Glomerular visceral epithelial cell (primary cell): ENCODE data around the gene ARMS2.

ENCODE experiments used
- DNase-seq: peaks from one replicate; pipeline ENCODE4 v3.0.0-alpha.2; 2016; ENCODE audit errors: extremely low spot score

Gene ARMS2

GRCh38 chr10:122454603-122455080 is at the start of gene ARMS2:
ARMS2 (plus strand) TSS chr10:122454653; CDS start chr10:122454728, 75 bp downstream.
- DNase-seq, result no peak

GRCh38 chr10:122407375-122408125 is 46.9 kb upstream of the ARMS2 start:
- no peak for DNase-seq

GRCh38 chr10:122413327-122413726 is 41.1 kb upstream of the ARMS2 start:
- DNase-seq, result no peak

GRCh38 chr10:122417667-122418066 is 36.8 kb upstream of the ARMS2 start:
- DNase-seq, result no peak

- no peak for DNase-seq
Measured at GRCh38 chr10:122419016-122419415, 35.4 kb upstream of the ARMS2 start.

- DNase-seq, result no peak
Measured at GRCh38 chr10:122419876-122420623, 34.4 kb upstream of the ARMS2 start.

GRCh38 chr10:122420624-122421007 is 33.8 kb upstream of the ARMS2 start:
- DNase-seq, result no peak

GRCh38 chr10:122421054-122421625 is 33.3 kb upstream of the ARMS2 start:
- no peak for DNase-seq

- no peak for DNase-seq
Measured at GRCh38 chr10:122421742-122422141, 32.7 kb upstream of the ARMS2 start.

GRCh38 chr10:122422266-122422989 is 32.0 kb upstream of the ARMS2 start:
- DNase-seq, result no peak

GRCh38 chr10:122424059-122424458 is 30.4 kb upstream of the ARMS2 start:
- DNase-seq, result no peak

GRCh38 chr10:122426829-122427228 is 27.6 kb upstream of the ARMS2 start:
- DNase-seq, result no peak

GRCh38 chr10:122427280-122427679 is 27.2 kb upstream of the ARMS2 start:
- no peak for DNase-seq

- peak; percentile 54 for DNase-seq
Measured at GRCh38 chr10:122435212-122435827, 19.1 kb upstream of the ARMS2 start.

GRCh38 chr10:122441961-122442360 is 12.5 kb upstream of the ARMS2 start:
- DNase-seq, result peak; percentile 70

- DNase-seq, result no peak
Measured at GRCh38 chr10:122445469-122445868, 9.0 kb upstream of the ARMS2 start.

GRCh38 chr10:122445904-122446303 is 8.5 kb upstream of the ARMS2 start:
- DNase-seq, result no peak

- no peak for DNase-seq
Measured at GRCh38 chr10:122446668-122447423, 7.6 kb upstream of the ARMS2 start.

GRCh38 chr10:122448600-122448999 is 5.9 kb upstream of the ARMS2 start:
- no peak for DNase-seq

GRCh38 chr10:122449153-122449552 is 5.3 kb upstream of the ARMS2 start:
- DNase-seq, result no peak
